NCI-H69 (cell line): ENCODE results near the gene TNFSF4.
"Not testable (repeated sequence)": the region's sequence is repeated elsewhere in the genome, so short reads cannot be mapped to it uniquely, and the experiment has no call there.

Experiments
- DNase-seq: peaks from one replicate; lab custom pipeline; 2025; lab: John Stamatoyannopoulos, UW

TNFSF4 gene

GRCh38 chr1:173164178-173164577, 43.0 kb downstream of the TNFSF4 start:
- DNase-seq: no peak

- DNase-seq: no peak
Observed at GRCh38 chr1:173163222-173163621, 43.9 kb downstream of the TNFSF4 start.

- DNase-seq: no peak
Observed at GRCh38 chr1:173162601-173163000, 44.5 kb downstream of the TNFSF4 start.

GRCh38 chr1:173161510-173162221, 45.5 kb downstream of the TNFSF4 start:
- DNase-seq: no peak

- not testable (repeated sequence) for DNase-seq
Observed at GRCh38 chr1:173153964-173154363, 53.2 kb downstream of the TNFSF4 start.

- no peak for DNase-seq
Observed at GRCh38 chr1:173153503-173153902, 53.6 kb downstream of the TNFSF4 start.

- DNase-seq: no peak
Observed at GRCh38 chr1:173152598-173152997, 54.5 kb downstream of the TNFSF4 start.

- DNase-seq: no peak
Observed at GRCh38 chr1:173150795-173151194, 56.3 kb downstream of the TNFSF4 start.

- DNase-seq: no peak
Observed at GRCh38 chr1:173149887-173150286, 57.2 kb downstream of the TNFSF4 start.

- DNase-seq: no peak
Observed at GRCh38 chr1:173148971-173149370, 58.2 kb downstream of the TNFSF4 start.

- no peak for DNase-seq
Observed at GRCh38 chr1:173148545-173148944, 58.6 kb downstream of the TNFSF4 start.

- no peak for DNase-seq
Observed at GRCh38 chr1:173140733-173141132, 66.4 kb downstream of the TNFSF4 start.

- DNase-seq: no peak
Observed at GRCh38 chr1:173139706-173140105, 67.4 kb downstream of the TNFSF4 start.

GRCh38 chr1:173137107-173137706, 69.9 kb downstream of the TNFSF4 start:
- DNase-seq: no peak

GRCh38 chr1:173134800-173135199, 72.3 kb downstream of the TNFSF4 start:
- DNase-seq: no peak

- no peak for DNase-seq
Observed at GRCh38 chr1:173134029-173134428, 73.1 kb downstream of the TNFSF4 start.
